GM18861 (cell line): ENCODE measurements around the gene NACC2.

Experiments
- ATAC-seq: cut with Tn5 transposase; IDR thresholded peaks from one replicate; pipeline ENCODE4 v1.9.1; 2021; ENCODE audit not compliant: unreplicated experiment

NACC2 gene

DNA sequence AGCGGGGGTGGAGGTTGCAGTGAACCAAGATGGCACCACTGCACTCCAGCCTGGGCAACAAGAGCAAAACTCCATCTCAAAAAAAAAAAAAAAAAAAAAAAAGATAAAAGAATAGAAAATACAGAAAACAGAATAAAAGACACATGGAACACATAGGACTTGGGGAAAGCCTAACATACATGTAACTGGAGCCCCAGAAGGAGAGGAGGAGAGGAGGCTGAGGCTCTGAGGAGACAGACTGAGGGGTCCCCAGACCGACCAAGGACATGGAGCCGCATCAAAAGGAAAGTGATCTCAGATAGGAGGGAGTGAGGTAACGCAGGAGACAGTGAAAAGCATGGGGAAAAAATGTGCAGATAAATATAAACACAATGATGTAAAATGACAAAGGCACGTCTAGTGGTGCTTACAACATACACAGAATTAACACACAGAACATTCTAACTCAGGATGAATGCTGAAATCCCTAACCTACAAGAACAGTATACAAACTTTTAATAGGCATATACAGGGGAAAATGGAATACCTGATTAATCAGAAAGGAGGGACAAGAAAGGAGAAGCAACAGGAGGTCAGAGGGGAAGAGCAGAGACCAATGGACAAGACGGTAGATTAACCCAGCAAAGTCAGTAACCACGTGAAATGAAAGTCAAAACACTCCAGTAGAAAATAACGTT is 68.7 kb downstream of the NACC2 start:
- no peak for ATAC-seq

DNA sequence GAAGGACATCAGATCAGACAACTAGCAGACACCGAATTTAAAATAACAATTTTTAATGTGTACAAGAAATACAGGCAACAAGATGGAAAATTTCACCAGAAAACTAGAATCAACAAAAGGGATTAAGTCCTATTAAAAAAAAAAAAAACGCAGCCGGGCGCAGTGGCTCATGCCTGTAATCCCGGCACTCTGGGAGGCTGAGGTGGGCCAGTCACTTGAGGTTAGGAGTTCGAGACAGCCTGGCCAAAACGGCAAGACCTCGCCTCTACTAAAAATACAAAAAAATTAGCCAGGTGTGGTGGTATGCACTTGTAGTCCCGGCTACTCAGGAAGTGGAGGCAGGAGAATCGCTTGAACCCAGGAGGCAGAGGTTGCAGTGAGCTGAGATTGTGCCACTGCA is 69.6 kb downstream of the NACC2 start:
- ATAC-seq, result no peak

DNA sequence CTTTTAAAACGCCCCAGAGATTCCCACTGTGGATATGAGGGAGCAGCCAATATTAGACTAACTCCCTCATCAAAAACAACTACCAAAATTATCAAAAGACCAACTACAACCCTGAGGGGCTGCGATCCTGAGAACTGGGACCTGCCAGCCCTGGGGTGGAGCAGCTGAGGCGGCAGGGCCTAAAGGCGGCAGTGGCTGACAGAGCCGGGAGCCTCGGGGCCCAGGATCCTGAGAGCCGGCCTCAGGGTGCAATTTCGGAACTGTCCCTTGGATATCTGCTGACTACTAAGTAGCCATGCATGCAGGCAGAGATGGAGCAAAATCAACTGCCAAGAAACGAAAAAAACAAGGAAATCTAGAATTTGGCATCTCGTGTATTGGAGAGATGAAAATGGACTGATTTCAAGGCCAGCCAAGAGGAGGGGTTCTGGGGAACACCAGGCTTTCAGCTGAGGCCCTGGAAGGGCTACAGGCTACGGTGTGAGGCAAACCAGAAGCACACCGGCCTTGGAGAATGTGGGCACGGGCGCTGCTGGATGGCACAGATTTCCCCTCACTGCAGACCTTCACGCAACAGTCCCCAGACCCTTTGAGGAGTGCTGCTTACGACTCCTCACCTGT is 70.3 kb downstream of the NACC2 start:
- ATAC-seq, result no peak

DNA sequence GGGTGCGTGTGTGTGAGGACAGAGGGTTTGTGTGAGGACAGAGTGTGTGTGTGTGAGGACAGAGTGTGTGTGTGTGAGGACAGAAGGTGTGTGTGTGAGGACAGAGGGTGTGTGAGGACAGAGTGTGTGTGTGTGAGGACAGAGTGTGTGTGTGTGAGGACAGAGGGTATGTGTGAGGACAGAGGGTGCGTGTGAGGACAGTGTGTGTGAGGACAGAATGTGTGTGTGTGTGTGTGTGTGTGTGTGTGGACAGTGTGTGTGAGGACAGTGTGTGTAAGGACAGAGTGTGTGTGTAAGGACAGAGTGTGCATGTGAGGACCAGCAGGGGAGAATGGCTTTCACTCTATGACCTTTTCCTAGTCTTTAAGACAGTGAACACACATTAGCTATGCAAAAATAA is 70.8 kb downstream of the NACC2 start:
- ATAC-seq, result no peak

DNA sequence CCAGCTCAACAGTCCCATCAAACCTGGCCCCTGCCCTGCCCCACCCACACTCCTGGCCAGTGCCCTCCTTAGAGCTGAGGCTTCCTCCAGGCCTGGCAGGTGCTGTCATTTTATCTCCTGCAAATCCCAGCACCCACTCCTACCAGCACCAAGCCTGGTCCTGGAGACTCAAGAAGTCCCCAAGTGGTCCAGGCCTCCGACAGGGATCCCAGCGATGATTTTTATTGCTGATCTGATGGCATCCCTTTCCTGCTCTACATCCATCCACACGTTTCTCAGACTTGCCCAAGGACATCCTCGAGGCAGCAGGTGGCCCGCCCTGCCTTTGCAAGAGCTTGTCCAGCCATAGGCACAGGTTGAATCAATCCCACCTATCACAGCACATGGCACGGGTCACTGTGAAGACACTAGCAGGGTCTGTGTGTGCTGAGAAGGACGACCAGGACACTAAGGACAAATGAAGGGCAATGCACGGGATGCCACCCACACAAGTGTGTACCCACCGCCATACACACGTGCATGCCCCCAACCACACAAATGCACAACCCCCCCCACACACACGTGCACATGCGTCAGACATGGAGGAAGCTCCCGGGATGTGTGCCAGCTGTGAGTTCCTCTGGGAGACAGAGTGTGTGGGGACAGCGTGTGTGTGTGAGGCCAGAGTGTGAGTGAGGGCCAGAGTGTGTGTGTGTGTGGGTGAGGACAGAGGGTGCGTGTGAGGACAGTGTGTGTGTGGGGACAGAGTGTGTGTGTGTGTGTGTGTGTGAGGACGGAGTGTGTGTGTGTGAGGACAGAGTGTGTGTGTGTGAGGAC is 71.5 kb downstream of the NACC2 start:
- no peak for ATAC-seq

DNA sequence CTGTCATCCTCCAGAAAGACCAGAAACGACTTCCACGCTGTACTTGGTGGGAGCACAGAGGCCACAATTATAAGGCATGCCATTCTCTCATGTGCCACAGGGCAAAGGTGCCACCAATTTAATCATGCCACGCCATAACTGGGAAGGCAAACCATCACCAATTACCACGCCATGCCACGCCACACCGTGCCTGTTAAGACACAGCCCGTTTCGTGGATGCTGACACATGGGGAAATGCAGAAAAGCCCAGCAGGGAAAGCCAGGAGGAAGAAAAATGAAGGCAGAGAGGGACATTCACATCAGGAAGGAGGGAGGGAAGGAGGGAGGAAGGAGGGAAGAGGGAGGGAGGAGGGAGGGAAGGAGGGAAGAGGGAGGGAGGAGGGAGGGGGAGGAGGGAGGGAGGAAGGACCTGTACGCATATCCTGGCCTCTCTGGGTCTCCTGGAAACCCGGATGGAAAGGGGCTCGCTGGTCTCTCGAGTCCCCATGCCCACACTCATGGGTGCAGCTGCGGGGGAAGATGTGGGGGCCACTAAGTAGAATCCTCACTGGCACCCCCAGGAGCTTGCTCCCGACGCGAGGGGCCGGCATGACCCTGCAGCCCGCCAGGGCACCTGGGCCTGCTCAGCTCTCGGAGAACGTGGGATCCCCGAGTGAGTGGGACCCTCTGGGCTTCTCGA is 72.2 kb downstream of the NACC2 start:
- ATAC-seq, result no peak

DNA sequence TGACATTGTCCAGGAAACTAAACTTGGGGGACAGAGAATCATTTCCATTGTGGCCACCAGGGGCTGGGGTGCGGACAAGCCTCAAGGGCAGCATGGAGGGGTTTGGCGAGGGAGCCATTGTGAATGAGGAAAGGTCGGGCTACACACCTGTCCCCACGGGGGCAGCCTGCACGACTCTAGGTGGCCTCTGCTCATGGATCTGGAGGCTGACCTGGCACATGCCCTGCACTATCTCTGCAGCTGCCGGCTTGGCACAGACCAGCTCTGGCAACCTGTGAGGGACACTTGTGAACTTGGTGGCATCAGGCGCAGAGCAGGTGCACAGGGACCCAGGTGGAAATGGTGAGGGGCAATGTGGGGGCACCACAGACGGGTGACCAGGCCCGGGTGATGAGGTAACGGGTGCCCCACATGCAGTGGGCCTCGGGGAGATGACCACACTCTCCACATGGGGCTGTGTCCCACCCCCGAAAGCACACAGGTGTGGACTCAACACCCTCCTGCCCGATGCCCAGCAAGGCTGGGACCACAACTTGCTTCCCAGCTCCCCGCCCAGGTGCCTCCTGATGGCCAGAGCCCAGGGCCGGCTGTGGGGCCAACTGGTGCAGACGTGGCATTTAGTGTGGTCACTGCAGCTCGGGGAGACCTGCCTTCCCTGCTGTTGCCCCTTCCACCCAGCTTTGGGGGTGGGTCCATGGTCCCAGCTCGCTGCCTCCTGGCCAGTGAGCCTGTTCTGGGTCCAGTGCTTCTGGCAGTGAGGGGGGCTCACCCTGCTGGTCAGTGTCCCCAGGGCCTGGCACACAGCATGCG is 73.0 kb downstream of the NACC2 start:
- ATAC-seq, result no peak

DNA sequence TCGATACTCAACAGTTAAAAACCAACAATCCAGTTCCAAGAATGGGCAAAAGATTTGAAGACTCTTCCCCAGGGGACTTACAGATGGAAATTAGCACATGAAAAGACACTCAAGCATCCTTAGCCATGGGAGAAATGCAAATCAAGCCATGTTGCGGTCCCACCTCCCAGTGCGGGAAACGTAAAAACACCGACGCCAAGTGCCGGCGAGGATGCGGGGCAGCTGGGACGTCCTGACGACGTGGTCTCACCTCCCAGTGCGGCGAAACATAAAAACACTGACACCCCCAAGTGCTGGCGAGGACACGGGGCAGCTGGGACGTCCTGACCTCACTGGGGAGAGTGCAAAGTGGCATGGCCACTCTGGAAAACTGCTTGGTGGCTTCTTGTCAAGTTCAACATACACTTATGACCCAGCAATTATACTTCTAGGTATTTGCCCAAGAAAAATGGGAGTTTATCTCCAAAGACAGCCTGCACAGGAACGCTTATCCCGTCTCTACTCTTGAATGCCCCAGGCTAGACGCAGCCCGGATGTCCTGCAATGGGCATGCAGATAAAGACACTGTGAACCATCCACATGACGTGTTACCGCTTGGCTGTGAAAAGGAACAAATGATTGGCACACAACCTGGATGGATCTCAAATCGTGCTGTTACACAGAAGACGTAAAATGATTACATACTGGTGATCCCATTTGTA is 73.8 kb downstream of the NACC2 start:
- ATAC-seq, result no peak

DNA sequence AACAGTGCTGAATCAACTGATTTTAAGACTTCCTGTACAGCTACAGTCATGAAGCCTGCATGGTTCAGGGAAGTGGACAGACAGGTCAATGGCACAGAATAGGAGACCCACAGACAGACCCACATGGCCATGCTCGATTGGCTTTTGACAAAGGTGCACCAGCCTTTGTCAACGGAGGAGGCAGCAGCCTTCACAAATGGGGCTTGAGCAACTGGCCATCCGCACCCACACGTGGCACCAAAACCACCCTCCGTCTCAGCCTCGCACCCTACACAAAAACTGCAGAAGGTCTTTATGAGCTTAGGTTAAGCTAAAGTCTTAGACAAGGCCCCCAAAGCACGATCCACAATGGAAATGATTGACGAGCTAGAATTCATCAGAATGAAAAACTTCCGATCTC is 74.4 kb downstream of the NACC2 start:
- ATAC-seq, result no peak

DNA sequence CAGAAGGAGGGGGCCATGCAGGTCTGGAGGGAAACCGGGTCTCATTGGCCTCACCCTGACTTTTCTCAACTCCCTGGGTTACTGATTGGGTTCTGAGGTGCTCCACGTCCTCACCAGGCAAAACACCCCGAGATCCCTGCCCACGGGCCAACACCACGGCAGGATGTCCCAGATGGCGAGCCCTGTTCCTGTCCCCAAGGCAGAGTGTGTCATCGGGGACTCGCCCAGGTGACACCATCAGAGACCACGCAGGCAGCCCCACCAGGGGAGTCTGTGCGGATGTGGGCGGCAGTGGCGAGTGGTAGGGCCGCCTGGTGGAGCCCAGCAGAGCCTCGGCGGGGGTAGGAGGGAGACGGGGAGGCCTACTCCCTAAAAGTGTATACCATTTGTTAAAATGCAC is 74.9 kb downstream of the NACC2 start:
- no peak for ATAC-seq

DNA sequence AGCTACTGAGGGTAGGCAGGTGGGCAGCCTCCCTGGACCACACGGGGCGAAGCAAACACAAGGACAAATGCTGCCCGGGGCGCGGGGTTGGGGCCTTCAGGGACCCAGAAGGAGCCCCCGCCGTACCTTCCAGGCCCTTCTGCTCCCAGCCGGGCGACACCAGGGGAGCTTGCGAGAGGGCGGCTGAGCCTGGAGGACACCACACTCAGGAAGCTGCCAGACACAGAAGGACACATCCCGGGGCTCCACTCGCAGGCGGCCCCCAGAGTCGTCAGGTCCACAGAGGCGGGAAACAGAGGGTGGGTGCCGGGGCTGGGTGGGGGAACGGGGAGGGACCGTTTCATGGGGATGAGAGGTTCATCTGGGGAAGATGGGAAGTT is 75.4 kb downstream of the NACC2 start:
- ATAC-seq, result no peak

DNA sequence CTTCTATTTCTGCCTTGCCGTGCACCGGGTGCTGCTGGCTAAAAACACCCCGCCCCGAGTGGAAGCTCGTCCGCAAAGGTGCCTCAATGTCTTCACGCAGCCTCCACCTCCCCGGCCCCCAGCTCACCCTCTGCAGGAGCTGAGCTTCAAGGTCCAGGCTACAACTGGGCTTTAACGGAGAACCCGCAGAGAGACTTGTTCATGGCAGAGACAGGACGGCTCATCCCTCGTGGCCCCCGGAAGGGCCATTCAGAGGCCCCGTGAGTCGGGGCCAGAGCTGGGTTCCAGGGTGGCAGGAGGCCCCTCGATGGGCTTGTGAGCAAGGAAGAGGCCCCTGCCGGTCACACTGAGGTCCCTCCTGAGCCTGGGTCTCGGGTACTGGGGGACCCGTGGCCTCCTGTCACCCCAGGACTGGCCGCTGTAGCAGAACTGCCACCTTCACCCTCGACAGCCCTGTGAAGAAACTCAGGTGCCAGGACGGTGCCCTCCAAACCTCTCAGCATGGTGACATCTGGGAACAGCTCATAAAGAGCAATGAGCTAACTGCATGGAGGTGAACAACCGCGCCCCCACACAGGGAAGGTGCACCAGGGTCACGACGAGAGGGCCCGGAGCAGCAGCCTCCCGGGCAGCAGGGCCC is 75.9 kb downstream of the NACC2 start:
- no peak for ATAC-seq

DNA sequence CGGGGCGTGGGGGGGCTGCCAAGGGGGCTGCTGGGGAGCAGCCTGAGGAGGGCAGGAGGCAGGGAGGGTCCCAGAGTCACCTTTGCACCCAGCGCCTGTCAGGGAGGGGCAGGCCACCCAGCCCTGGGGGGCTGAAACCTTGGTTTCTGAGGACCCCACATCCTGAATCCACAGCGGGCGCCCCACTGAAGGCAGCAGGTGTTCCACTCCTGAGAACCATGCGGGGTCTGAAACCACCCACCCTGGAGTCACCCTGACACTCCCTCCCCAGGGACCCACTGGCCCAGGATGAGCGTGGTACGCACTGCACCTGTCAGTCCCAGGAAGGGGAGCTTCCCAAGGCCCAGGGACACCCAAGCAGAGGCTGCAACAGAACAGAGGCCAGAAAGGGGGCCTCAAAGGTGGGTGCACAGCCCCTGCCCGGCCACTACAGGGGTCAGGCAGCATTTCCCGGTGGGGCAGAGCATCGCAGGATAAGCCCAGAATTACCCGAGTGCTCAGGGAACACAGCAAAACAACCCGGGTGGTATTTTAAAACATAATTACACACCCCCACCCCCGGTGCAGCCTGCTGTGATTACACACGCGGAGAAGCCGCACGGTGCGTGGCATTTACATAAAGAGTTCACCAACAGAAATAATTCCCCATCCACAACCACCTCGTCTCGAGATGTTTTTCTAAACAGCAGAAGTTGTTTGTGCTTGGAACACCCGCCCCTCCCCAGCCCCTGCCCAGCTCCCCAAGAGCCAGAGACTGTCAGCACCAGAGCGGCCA is 76.6 kb downstream of the NACC2 start:
- ATAC-seq, result no peak

DNA sequence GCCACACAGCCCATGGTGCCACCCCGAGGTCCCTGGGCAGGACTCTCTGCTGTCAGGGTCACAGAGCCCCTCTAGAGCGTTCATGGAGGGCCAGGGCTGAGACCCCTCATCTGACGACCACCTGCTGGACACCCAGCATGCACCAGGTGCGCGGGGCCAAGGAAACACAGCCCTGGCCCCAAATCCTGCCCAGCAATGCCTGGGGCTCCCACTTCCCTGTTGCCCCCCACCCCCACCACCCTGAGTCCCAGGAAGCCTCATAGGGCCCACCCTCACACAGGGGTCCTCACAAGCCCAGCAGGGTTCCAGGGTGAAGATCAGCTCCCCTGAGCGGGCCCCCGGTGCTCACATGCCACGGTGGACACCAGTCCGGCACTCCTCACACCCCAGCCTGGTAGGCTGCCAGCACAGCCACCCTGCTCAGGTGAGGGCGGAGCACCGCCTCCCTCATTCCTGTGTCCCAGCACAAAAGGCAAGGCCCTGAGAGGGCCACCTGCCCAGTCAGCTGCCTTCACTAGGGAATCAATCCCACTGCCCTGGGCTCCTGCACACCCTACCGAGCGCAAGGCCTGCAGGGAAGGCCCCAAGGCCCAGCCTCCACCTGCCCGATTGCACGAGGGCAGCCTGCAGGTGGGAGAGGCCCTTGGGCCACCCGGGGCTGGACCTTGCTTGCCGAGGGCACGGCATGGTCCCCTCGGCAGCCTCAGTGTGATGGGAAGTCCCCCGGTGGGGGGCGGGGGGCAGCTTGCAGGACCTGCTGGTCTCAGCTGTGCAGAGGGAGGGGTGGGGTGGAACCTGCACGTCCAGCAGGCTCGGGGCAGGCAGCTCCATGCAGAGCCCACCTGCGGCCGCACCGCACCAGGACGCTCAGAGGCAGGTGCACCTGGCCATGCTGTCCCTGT is 77.5 kb downstream of the NACC2 start:
- no peak for ATAC-seq

DNA sequence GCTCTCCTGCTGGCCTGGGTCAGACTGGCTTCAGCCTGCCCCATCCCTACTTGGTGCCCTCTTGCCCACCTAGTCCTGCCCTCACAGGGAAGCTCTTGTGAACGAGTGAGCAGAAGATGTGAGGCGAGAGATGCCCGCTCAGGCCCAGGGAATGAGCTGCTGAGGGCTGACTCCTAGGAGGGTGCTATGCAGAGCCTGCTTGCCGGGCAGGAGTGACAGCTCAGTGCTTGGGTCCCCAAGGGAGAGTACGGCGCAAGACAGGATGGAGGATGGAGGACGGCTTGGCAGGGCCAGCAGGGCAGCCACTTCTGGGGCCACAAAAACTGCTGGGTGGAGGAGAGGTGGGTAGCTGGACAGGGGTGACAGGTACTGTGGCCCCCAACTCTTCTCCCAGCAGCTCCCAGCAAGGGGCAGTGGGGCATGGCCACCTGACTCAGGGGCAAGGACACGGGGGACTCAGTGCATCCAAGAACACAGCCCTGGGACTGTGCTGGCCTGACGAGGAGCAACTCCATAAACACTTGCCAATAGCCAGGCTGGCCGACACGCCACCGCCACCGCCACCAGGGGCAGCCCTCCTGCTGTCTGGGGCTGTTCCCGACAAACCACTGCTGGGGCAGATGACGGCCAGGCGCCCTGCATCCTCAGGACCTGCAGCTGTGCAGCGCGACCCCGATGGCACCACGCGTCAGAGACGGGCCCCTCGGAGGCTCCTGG is 78.4 kb downstream of the NACC2 start:
- no peak for ATAC-seq

DNA sequence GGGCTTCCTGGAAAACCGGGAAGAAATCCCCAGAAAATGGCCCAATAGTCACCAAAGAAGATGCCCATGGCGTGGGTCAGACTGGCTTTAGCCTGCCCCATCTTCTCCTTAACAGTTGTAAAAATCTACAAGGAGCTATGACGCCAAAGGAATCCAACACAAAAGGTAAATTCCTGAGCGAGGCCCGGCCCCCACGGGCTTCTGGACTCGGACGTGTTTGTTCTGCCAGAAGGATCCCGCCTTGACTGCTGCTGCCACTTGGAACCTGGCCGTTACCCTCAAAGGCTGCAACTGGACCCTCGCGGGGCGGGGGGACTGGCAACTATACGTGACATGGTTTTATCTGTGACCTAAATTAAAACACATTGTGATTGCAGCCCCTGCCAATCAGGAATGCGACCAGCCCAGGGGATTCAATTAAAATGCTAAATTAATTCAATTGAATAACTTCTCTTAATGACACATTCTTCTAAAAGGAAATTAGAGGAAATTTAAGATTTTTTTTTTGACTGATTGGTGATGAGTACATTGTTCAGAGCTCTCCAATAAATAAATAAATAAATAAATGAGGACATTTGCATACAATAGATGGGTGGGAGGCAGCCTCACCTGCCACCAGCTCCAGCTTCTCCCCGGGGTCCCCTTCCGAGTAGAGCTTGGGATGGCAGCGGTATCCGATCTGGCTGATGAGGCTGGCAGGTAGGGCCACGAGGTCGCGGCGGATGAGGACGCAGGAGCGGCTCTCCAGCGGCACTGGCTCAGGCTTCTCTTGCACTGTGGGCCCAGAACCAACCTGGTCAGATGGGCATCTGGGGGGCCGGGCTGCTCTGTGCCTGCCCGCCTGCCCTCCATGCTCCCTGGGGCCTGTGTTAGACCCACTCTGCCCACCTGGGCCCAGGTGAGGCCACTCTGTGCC is 79.2 kb downstream of the NACC2 start:
- no peak for ATAC-seq
